ENCODE results near the gene KIRREL3. TPM values are rescaled to one million over a fixed set of nuclear protein-coding genes. Genes with fewer than 3 reads are reported as not detected.

Gene KIRREL3
- total and polyA plus RNA-seq, 2 of the 8 experiments (the other 6 are each of a cell fraction or from before 2014, with no cell fraction given): 0.29 to 0.32 TPM

DNA sequence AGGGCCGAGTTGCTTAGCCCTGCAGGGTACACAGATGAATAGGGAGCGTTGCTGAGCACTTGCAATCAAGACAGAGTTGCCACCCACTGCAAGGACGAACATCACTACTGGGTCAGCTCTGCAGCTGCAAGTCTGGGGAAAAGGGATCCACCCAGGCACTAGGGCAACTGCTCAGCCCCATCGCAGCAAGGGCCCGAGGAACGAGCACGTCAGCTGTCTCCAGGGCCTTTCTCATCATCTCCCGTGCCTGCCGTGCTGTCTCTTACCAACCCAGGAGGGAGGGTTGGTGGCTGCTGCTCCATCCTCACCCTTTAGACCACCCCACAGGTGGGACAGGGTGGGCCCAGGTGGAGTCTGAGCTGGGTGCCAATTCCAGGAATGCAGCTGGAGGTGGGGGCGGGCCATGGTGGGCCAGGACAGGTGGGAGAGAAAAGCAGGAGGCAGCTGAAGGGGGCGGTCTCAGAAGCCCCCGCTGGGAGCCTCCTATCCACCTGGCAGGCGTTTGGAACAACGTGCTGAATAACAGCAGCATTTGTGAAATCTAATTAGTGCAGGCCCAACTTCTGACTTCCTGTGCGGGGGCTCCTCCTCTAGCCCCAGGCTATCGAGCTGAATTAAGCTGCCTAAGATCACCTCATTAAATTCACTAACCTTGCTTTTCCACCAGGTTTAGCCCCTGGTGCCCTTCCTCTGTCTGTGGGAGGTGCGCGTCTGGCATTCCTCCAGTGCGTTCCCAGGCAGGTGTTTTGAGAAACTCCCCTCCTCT, 392.6 kb downstream of the KIRREL3 start:
- peaks cover 0 to 4% of the 10 kb centered on the region in 2 experiments; a peak in 2 of 4 replicates for H3K9me3 ChIP-seq (ENCODE audit: insufficient read depth in 2 of 2, low read depth in 1 of 2, low read length in 1 of 2)
- H3K27ac ChIP-seq (ENCODE audit: low read depth, low read length): no peak overlapping the region
- no peak overlapping the region for H2AK5ac ChIP-seq (ENCODE audit: low read depth, low read length)
- H2BK20ac ChIP-seq (ENCODE audit: low read length): no peak overlapping the region
- peak overlapping the region; percentile 78; the same call in 1 of the 2 replicates for H3K18ac ChIP-seq (ENCODE audit: extremely low read depth, low read length)
- peak overlapping the region in 1 of 4 experiments; percentile 39; a peak in 1 of 8 replicates for H3K4me3 ChIP-seq (ENCODE audit: extremely low read depth in 1 of 4, insufficient read depth in 2 of 4, low read depth in 3 of 4, low read length in 4 of 4)
- POLR2A ChIA-PET (ENCODE audit: partially characterized antibody): interaction anchor here (0.6 kb wide), 1 partner anchor 132 kb away, joined by 3 read pairs; no protein-coding TSS in a partner anchor
- H4K8ac ChIP-seq (ENCODE audit: extremely low read depth, insufficient read depth, low read length): peak overlapping the region; percentile 54
- no peaks in the 10 kb centered on the region; the same call in 1 of the 2 replicates for H3K23me2 ChIP-seq (ENCODE audit: low read depth, low read length)
- no peaks in the 10 kb centered on the region for H4K20me1 ChIP-seq (replicated peaks in 1 of 2; ENCODE audit: control insufficient read depth in 1 of 2, insufficient read depth in 2 of 2, low read length in 2 of 2)
- no peak overlapping the region for H3K56ac ChIP-seq (replicated peaks; ENCODE audit: insufficient read length, low read depth, low read length)
- H3K4me1 ChIP-seq (replicated peaks in 1 of 4; ENCODE audit: control insufficient read depth in 3 of 4, insufficient read depth in 4 of 4, low read length in 3 of 4): peaks cover 3 to 12% (median 9%) of the 10 kb centered on the region in 4 experiments
- no peak overlapping the region for H3K9ac ChIP-seq (replicated peaks in 1 of 4; ENCODE audit: extremely low read depth in 1 of 4, low read depth in 3 of 4, low read length in 3 of 4)
- peak overlapping the region; percentile 43; the same call in 1 of the 2 replicates for H2AFZ ChIP-seq (ENCODE audit: low read length)
- DNase-seq (ENCODE audit: low read depth in 1 of 2, low spot score in 2 of 2) (no peak), FAIRE-seq (no peak)
- H2BK12ac ChIP-seq (ENCODE audit: low read depth, low read length): peak overlapping the region; percentile 86; the same call in 1 of the 2 replicates
- peak overlapping the region; percentile 38; the same call in 1 of the 2 replicates for H2BK5ac ChIP-seq (ENCODE audit: low read depth, low read length)
- H3K27me3 ChIP-seq (replicated peaks in 1 of 4; ENCODE audit: control insufficient read depth in 3 of 4, extremely low read depth in 1 of 4, insufficient read depth in 3 of 4, low read length in 3 of 4): no peaks in the 10 kb centered on the region; a peak in 3 of 7 replicates
- H3K79me1 ChIP-seq (ENCODE audit: low read depth, low read length): no peaks in the 10 kb centered on the region
- H3K4ac ChIP-seq (replicated peaks; ENCODE audit: insufficient read length, low read depth, low read length): no peak overlapping the region
- H2BK15ac ChIP-seq (ENCODE audit: low read length): peak overlapping the region; percentile 73; the same call in 1 of the 2 replicates
- 48% methylated on average over 19 of the region's 19 CpGs; no CpG with 5 or more reads in 1 of the 2 experiments for WGBS, 2 experiments (ENCODE audit: extremely low coverage in 1 of 2, insufficient coverage in 1 of 2, insufficient read length in 1 of 2, insufficient replicate concordance in 2 of 2, low coverage in 1 of 2, low lambda C conversion rate in 2 of 2, missing lambda C conversion rate in 1 of 2)
- H3K36me3 ChIP-seq (ENCODE audit: control insufficient read depth in 2 of 4, insufficient read depth in 4 of 4, low read length in 3 of 4): no peaks in the 10 kb centered on the region
- no peak overlapping the region for H2BK120ac ChIP-seq (replicated peaks; ENCODE audit: low read depth, low read length)
- no peak overlapping the region for H3K14ac ChIP-seq (ENCODE audit: insufficient read length)
- CTCF ChIA-PET (ENCODE audit: partially characterized antibody): interaction anchor here (0.6 to 11.1 kb wide), 79 partner anchors 9 to 521 kb away, joined by 3 to 142 read pairs (median 4); no protein-coding TSS in a partner anchor
- H3K23ac ChIP-seq (ENCODE audit: insufficient read length): no peak overlapping the region
- H3K4me2 ChIP-seq (ENCODE audit: insufficient read depth in 1 of 2, low read depth in 2 of 2, low read length in 2 of 2): peak overlapping the region; percentile 2 to 59
- H3K79me2 ChIP-seq (ENCODE audit: control insufficient read depth in 1 of 2, insufficient read depth in 2 of 2, low read length in 2 of 2): no peaks in the 10 kb centered on the region
- H4K5ac ChIP-seq (ENCODE audit: insufficient read length, low read depth, low read length): no peak overlapping the region
- no peak overlapping the region for H4K91ac ChIP-seq (replicated peaks; ENCODE audit: insufficient read length, low read length)
- TF ChIP-seq NANOG (IDR thresholded peaks at IDR 0.05; ENCODE audit: insufficient read depth, low read depth, low read length, poor library complexity, severe bottlenecking) (no peak), HDAC2 (IDR thresholded peaks at IDR 0.05; ENCODE audit: borderline replicate concordance in 1 of 2, low read depth in 2 of 2, low read length in 2 of 2) (0 out of 4 replicates have a peak, but pooled peaks of 1 of the 2 experiments have one; percentile 0), RXRA (IDR thresholded peaks at IDR 0.05; ENCODE audit: insufficient read depth, low read depth, low read length) (no peak), RFX5 (IDR thresholded peaks at IDR 0.05; ENCODE audit: borderline replicate concordance, low read depth, low read length) (peak; percentile 74; the same call in 1 of the 2 replicates), EZH2 (IDR thresholded peaks at IDR 0.05; ENCODE audit: low read depth, low read length, severe bottlenecking) (no peak), TEAD4 (IDR thresholded peaks at IDR 0.05; ENCODE audit: low read depth, low read length) (0 out of 2 replicates have a peak, but pooled peaks have one; percentile 2)
- TF ChIP-seq, protein P1, sequence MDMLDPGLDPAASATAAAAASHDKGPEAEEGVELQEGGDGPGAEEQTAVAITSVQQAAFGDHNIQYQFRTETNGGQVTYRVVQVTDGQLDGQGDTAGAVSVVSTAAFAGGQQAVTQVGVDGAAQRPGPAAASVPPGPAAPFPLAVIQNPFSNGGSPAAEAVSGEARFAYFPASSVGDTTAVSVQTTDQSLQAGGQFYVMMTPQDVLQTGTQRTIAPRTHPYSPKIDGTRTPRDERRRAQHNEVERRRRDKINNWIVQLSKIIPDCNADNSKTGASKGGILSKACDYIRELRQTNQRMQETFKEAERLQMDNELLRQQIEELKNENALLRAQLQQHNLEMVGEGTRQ (IDR thresholded peaks at IDR 0.05; ENCODE audit: low read length): no peak
- TF ChIP-seq, protein P2, sequence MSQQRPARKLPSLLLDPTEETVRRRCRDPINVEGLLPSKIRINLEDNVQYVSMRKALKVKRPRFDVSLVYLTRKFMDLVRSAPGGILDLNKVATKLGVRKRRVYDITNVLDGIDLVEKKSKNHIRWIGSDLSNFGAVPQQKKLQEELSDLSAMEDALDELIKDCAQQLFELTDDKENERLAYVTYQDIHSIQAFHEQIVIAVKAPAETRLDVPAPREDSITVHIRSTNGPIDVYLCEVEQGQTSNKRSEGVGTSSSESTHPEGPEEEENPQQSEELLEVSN (IDR thresholded peaks at IDR 0.05): no peak

Data from H1 (cell line).